Glomerular visceral epithelial cell (primary cell): Measurements from ENCODE around the gene TMEM63C.
A peak's percentile ranks its signal among the peaks of the same experiment; 100 is the strongest.
"Not testable (repeated sequence)": the region's sequence is repeated elsewhere in the genome, so short reads cannot be mapped to it uniquely, and the experiment has no call there.

ENCODE experiments used
- DNase-seq: peaks from one replicate; pipeline ENCODE4 v3.0.0-alpha.2; 2016; ENCODE audit errors: extremely low spot score

TMEM63C gene

GRCh38 chr14:77154421-77154820, 27.2 kb upstream of the TMEM63C start:
- no peak for DNase-seq

- no peak for DNase-seq
Measured at GRCh38 chr14:77155083-77155482, 26.5 kb upstream of the TMEM63C start.

- no peak for DNase-seq
Measured at GRCh38 chr14:77157740-77158139, 23.9 kb upstream of the TMEM63C start.

- peak; percentile 45 for DNase-seq
Measured at GRCh38 chr14:77158175-77158881, 23.3 kb upstream of the TMEM63C start.

GRCh38 chr14:77158882-77159255, 22.7 kb upstream of the TMEM63C start:
- no peak for DNase-seq

GRCh38 chr14:77161011-77161410, 20.6 kb upstream of the TMEM63C start:
- DNase-seq = no peak

- DNase-seq = no peak
Measured at GRCh38 chr14:77170045-77170444, 11.6 kb upstream of the TMEM63C start.

GRCh38 chr14:77172916-77173315, 8.7 kb upstream of the TMEM63C start:
- DNase-seq = no peak

GRCh38 chr14:77173911-77174617, 7.5 kb upstream of the TMEM63C start:
- DNase-seq = not testable (repeated sequence)

GRCh38 chr14:77175843-77176242, 5.8 kb upstream of the TMEM63C start:
- DNase-seq = no peak

GRCh38 chr14:77177702-77178101, 3.9 kb upstream of the TMEM63C start:
- no peak for DNase-seq

GRCh38 chr14:77178656-77179055, 2.9 kb upstream of the TMEM63C start:
- no peak for DNase-seq

GRCh38 chr14:77180726-77181602, 634 bp upstream of the TMEM63C start:
- no peak for DNase-seq

- no peak for DNase-seq
Measured at GRCh38 chr14:77183896-77184295, 2.3 kb downstream of the TMEM63C start.

GRCh38 chr14:77184396-77185092, 2.9 kb downstream of the TMEM63C start:
- DNase-seq = no peak

GRCh38 chr14:77185093-77185465, 3.5 kb downstream of the TMEM63C start:
- DNase-seq = no peak

- peak; percentile 97 for DNase-seq
Measured at GRCh38 chr14:77186911-77187648, 5.5 kb downstream of the TMEM63C start.

- no peak for DNase-seq
Measured at GRCh38 chr14:77187649-77188012, 6.0 kb downstream of the TMEM63C start.

- DNase-seq = no peak
Measured at GRCh38 chr14:77189479-77189878, 7.9 kb downstream of the TMEM63C start.

- DNase-seq = no peak
Measured at GRCh38 chr14:77190977-77191376, 9.4 kb downstream of the TMEM63C start.

- no peak for DNase-seq
Measured at GRCh38 chr14:77194706-77195105, 13.1 kb downstream of the TMEM63C start.
